SK-N-SH treated with all-trans-retinoic acid at 6 μM for 48 hours (cell line): ENCODE measurements around the gene COL12A1.

ENCODE experiments used
- ARNTL ChIP-seq: fragments of 450-650 bp; formaldehyde crosslinking; IDR thresholded peaks from 2 replicates; pipeline ENCODE4 v1.5.0; 2020; ENCODE audit warnings: low read depth, mild to moderate bottlenecking, moderate library complexity, borderline replicate concordance
- CSDC2 ChIP-seq: fragments of 250-450 bp; sonication (Bioruptor Pico); IDR thresholded peaks from 2 replicates; pipeline ENCODE4 v1.5.0; 2020; ENCODE audit warnings: mild to moderate bottlenecking, moderate library complexity
- ESRRG ChIP-seq: fragments of 250-450 bp; sonication (Bioruptor Pico); IDR thresholded peaks from 2 replicates; pipeline ENCODE4 v1.6.1; 2021; ENCODE audit warnings: mild to moderate bottlenecking
- ISL1 ChIP-seq: fragments of 250-450 bp; sonication (Bioruptor Pico); IDR thresholded peaks from 2 replicates; pipeline ENCODE4 v2.1.2; 2022; ENCODE audit warnings: mild to moderate bottlenecking, moderate library complexity
- PATZ1 ChIP-seq: fragments of 250-450 bp; sonication (Bioruptor Pico); IDR thresholded peaks from 2 replicates; pipeline ENCODE4 v1.8.0; 2020; ENCODE audit warnings: mild to moderate bottlenecking, moderate library complexity, borderline replicate concordance
- TCF4 ChIP-seq: fragments of 250-450 bp; sonication (Bioruptor Pico); IDR thresholded peaks from 2 replicates; pipeline ENCODE4 v1.8.0; 2021; ENCODE audit warnings: mild to moderate bottlenecking, moderate library complexity, borderline replicate concordance
- TOX ChIP-seq: fragments of 250-450 bp; sonication (Bioruptor Pico); IDR thresholded peaks from 2 replicates; pipeline ENCODE4 v1.8.0; 2021; ENCODE audit warnings: mild to moderate bottlenecking, moderate library complexity, borderline replicate concordance
- ZNF8 ChIP-seq: fragments of 450-650 bp; formaldehyde crosslinking; IDR thresholded peaks from 2 replicates; pipeline ENCODE4 v1.5.0; 2020; ENCODE audit warnings: mild to moderate bottlenecking, moderate library complexity
- TF ChIP-seq, protein P1 (sequence below): fragments of 250-450 bp; sonication (Bioruptor Pico); IDR thresholded peaks from 2 replicates; pipeline ENCODE4 v1.5.0; 2020; ENCODE audit warnings: mild to moderate bottlenecking, moderate library complexity

GRCh38 chr6:75103431-75103830 is 102.4 kb downstream of the COL12A1 start:
- TF ChIP-seq ESRRG (CRISPR knock-in tag) (no peak), ISL1 (CRISPR knock-in tag) (no peak), CSDC2 (no peak), ARNTL (CRISPR knock-in tag) (no peak), TOX (CRISPR knock-in tag) (no peak), PATZ1 (CRISPR knock-in tag) (no peak), TCF4 (CRISPR knock-in tag) (no peak), ZNF8 (CRISPR knock-in tag) (no peak)
- TF ChIP-seq, protein P1, sequence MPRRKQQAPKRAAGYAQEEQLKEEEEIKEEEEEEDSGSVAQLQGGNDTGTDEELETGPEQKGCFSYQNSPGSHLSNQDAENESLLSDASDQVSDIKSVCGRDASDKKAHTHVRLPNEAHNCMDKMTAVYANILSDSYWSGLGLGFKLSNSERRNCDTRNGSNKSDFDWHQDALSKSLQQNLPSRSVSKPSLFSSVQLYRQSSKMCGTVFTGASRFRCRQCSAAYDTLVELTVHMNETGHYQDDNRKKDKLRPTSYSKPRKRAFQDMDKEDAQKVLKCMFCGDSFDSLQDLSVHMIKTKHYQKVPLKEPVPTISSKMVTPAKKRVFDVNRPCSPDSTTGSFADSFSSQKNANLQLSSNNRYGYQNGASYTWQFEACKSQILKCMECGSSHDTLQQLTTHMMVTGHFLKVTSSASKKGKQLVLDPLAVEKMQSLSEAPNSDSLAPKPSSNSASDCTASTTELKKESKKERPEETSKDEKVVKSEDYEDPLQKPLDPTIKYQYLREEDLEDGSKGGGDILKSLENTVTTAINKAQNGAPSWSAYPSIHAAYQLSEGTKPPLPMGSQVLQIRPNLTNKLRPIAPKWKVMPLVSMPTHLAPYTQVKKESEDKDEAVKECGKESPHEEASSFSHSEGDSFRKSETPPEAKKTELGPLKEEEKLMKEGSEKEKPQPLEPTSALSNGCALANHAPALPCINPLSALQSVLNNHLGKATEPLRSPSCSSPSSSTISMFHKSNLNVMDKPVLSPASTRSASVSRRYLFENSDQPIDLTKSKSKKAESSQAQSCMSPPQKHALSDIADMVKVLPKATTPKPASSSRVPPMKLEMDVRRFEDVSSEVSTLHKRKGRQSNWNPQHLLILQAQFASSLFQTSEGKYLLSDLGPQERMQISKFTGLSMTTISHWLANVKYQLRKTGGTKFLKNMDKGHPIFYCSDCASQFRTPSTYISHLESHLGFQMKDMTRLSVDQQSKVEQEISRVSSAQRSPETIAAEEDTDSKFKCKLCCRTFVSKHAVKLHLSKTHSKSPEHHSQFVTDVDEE (CRISPR knock-in tag), result no peak
